Activated CD8-positive, alpha-beta memory T cell treated with anti-CD3 and anti-CD28 coated beads for 4 hours (primary cell): ENCODE results near the gene POU5F1.
"Not testable (repeated sequence)": the region's sequence is repeated elsewhere in the genome, so short reads cannot be mapped to it uniquely, and the experiment has no call there.

ENCODE experiments used
- DNase-seq, 2 donors: peaks; one replicate each; pipeline ENCODE4 v3.0.0-alpha.2; 2020; ENCODE audit warnings: low read depth in 2 of 2

The POU5F1 gene

GRCh38 chr6:31169123-31169857, 1.2 kb downstream of the POU5F1 start:
- DNase-seq, result no peak

- DNase-seq, result no peak
Measured at GRCh38 chr6:31168606-31169005, 1.9 kb downstream of the POU5F1 start.

GRCh38 chr6:31165986-31166385, 4.5 kb downstream of the POU5F1 start:
- DNase-seq, result no peak

- not testable (repeated sequence) for DNase-seq
Measured at GRCh38 chr6:31165064-31165832, 5.2 kb downstream of the POU5F1 start.

GRCh38 chr6:31164475-31165063, 5.9 kb downstream of the POU5F1 start:
- not testable (repeated sequence) for DNase-seq

GRCh38 chr6:31163922-31164321, 6.6 kb downstream of the POU5F1 start:
- no peak for DNase-seq

GRCh38 chr6:31162463-31163165, 7.9 kb downstream of the POU5F1 start:
- DNase-seq, result no peak

GRCh38 chr6:31161216-31162126, 9.0 kb downstream of the POU5F1 start:
- no peak for DNase-seq

GRCh38 chr6:31158863-31159855, 11.3 kb downstream of the POU5F1 start:
- DNase-seq, result no peak

GRCh38 chr6:31158140-31158862, 12.2 kb downstream of the POU5F1 start, which contains the start of gene TCF19:
TSS of gene TCF19 (plus strand) at chr6:31158589. CDS start at chr6:31159470, 881 bp downstream.
- peak; percentile 98 to 99 for DNase-seq

GRCh38 chr6:31157513-31158139, 12.9 kb downstream of the POU5F1 start, which contains the start of gene CCHCR1:
TSS of gene CCHCR1 (minus strand) at chr6:31157802. CDS start at chr6:31157600, 202 bp downstream.
- DNase-seq, result no peak

- DNase-seq, result no peak
Measured at GRCh38 chr6:31156641-31157040, 13.8 kb downstream of the POU5F1 start.

GRCh38 chr6:31154436-31154835, 16.0 kb downstream of the POU5F1 start:
- no peak for DNase-seq

- DNase-seq, result no peak
Measured at GRCh38 chr6:31152781-31153180, 17.7 kb downstream of the POU5F1 start.

GRCh38 chr6:31149827-31150447, 20.5 kb downstream of the POU5F1 start:
- no peak for DNase-seq

- no peak for DNase-seq
Measured at GRCh38 chr6:31145386-31145785, 25.1 kb downstream of the POU5F1 start.

- DNase-seq, result no peak
Measured at GRCh38 chr6:31144970-31145340, 25.5 kb downstream of the POU5F1 start.
